Prostate gland (tissue), 2 donors: ENCODE measurements around the gene RTRAF.

Experiments
- CTCF ChIP-seq, 4 experiments: fragments of 200-600 bp in 2 of 4; fragments of 450-650 bp in 2 of 4; sonication (generic) in 2 of 4; IDR thresholded peaks; 1 replicate in 3 of 4; 2 replicates in 1 of 4; pipeline ENCODE4 v1.5.1; 2016 to 2019; ENCODE audit warnings: antibody characterized with exemption in 4 of 4, mild to moderate bottlenecking in 2 of 4, moderate library complexity in 2 of 4
- POLR2A ChIP-seq: fragments of 450-650 bp; IDR thresholded peaks from one replicate; pipeline ENCODE4 v1.6.1; 2016; ENCODE audit warnings: antibody characterized with exemption, mild to moderate bottlenecking

GRCh38 chr14:52044791-52045522 is 55.6 kb downstream of the RTRAF start:
- TF ChIP-seq POLR2A: no peak
- TF ChIP-seq CTCF (IDR thresholded peaks at IDR 0.05): no peak
